NCI-H2029 treated with DMSO at 0.1 percent for 48 hours (cell line): ENCODE data around the gene SLC29A3.

Experiments used
- DNase-seq: peaks from one replicate; lab custom pipeline; 2025; lab: John Stamatoyannopoulos, UW

Gene SLC29A3

DNA sequence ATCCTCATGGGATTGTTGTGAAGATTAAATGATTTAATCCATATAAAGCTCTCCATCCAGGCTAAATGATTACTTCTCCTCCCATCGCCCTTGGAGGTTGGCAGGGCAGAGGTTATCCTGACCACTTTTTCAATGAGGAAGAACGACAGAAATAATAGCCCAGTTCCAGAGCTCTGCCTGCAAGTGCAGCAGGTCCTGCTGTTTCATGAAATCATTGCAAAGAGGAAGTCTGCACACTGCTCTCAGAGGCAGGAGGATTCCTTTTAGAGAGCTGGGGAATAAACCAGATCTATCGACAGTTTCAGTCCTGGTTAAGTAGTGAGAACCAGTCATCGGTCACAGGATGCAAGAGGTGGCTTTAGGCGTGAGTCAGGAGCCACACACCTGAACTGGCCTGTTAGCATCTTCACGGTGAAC is 52.7 kb downstream of the SLC29A3 start:
- DNase-seq = no peak

DNA sequence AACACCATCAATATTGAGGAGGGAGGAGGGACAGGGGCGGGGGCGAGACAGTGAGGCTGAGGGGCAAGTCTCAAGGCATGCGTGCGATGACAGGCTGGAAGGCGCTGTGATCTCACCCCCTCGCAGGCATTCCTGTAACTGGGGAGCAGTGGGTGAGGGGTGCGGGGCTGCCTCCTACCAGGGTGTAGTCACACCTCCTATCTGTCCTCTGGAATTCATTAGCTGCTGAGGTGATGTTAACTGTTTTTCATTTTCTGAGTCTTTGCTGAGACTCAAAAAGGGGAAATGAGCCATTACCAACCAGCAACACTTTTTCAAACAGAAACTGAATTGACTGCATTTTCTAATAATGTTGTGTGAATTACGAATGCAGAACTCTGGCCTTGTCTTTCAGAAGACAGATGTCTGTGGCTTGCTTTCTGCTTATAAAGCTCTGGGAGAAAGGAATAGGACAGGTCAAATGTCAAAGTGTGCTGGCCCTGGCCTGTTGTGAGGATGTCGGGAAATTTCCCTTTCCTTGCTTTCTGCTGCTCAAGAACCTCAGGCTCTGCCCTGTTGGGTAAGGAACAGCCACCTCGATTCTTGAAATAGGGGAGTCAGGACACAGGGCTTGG is 53.9 kb downstream of the SLC29A3 start:
- DNase-seq = no peak

DNA sequence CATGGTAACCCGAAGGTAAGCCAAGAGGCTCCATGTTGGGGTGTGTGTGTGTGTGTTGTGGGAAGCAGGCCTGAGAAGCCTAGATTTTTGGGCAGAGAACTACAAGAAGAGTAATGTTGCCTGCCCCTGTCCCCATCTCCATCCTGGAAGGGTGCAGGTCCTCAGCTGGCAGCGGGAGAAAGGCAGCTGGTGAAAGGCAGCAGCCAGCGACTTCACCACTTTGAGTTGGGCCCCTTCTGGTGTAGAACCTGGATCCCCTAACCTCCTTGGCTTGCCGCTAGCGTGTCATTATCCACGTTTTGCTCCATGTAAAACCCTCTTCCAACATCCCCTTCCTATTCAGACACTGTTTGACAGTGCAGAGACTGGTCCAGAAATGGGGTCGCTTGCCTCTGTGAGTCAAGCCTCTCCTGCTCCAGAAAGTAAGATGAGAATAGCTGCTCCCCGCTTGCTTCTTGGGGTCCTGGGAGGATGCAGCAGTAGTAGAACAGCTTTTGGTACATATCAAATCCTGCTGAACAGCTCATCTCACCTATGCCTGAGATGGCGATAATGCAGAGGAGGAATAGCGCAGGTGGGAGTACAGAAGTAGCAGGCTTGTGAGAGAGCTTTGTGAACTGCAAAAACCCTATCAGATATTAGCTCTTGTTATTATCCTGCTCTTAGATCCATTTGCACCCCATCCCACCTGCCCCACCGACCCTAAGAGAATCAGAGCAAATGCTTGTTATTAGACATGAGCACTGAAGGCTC is 55.6 kb downstream of the SLC29A3 start:
- no peak for DNase-seq

DNA sequence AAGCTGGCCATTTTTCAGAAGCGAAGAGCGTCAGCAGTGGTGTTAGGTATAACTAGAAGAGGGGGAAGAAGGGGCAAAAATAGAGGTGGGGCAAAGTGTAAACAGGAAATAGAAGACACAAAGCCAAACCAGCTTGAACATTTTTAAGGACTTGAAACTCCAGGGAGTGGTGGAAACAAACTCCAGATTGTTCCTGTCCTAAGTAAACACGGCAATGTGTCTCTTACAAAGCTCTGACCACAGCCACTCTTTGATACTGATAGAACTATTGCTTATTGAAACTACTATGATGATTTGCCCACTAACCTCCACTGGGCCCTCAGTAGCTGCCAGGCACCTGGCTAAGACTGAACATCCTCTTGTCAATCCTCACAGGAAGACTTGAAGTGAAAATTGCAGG is 56.9 kb downstream of the SLC29A3 start:
- no peak for DNase-seq

- no peak for DNase-seq
Observed at GRCh38 chr10:71378336-71379117, 59.5 kb downstream of the SLC29A3 start.

- DNase-seq = no peak
Observed at GRCh38 chr10:71379118-71379766, 60.2 kb downstream of the SLC29A3 start.

GRCh38 chr10:71380841-71381240 is 61.8 kb downstream of the SLC29A3 start:
- no peak for DNase-seq

- no peak for DNase-seq
Observed at GRCh38 chr10:71381611-71382010, 62.6 kb downstream of the SLC29A3 start.

DNA sequence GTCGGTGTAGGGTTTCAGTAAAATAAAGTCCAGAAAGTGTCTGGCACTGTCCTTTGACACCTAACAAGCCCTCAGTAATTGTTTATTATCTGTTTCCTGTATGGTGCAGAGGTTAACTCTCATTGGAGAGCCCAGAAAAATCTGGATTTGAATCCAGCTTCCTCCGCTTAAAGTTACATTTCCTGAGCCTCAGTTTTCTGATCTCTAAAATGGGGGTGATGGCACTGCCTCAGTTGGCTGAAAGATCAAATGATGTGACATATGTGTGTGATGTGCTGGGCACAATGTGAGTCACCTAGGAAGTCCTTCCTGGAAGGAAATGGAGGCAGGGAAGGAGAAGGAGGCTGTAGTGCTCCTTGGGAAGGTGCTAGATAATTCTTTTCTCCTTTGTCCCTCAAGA is 63.0 kb downstream of the SLC29A3 start:
- DNase-seq = no peak

GRCh38 chr10:71382757-71383156 is 63.7 kb downstream of the SLC29A3 start:
- DNase-seq = no peak

DNA sequence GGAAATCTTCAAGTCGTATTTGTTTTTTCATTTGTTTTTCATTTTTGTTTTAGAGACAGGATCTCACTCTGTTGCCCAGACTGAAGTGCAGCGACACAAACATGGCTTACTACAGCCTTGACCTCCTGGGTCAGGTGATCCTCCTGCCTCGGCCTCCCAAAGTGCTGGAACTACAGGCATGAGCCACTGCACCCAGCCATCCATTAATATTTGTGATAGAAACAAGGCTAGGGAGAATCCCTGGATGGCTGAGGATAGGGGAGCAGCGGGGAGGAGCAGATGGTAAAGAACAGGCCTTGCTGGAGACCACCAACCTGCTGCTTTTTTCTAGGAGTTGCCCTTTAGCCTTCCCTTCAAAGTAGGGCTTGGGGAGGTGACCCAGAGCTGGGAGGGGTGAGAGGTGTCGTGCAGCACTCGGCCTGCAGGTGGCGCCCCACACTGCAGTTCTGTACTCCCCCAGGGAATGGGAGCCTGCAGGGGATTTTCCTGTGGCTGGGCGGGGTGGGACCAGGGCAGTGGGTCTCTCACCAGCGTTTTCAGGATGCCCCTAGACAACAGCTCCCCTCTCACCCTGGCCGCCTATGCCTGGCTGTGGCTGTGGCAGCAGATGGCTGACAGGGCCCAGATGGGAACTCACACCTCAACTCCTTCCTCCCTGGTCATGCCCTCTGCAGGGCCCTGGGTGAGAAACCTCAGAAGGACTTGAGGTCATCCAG is 65.1 kb downstream of the SLC29A3 start:
- DNase-seq = no peak

- no peak for DNase-seq
Observed at GRCh38 chr10:71388171-71388570, 69.1 kb downstream of the SLC29A3 start.

- DNase-seq = no peak
Observed at GRCh38 chr10:71388583-71389310, 69.7 kb downstream of the SLC29A3 start.

GRCh38 chr10:71389768-71390460 is 70.9 kb downstream of the SLC29A3 start:
- DNase-seq = no peak

GRCh38 chr10:71390461-71390835 is 71.4 kb downstream of the SLC29A3 start:
- no peak for DNase-seq

DNA sequence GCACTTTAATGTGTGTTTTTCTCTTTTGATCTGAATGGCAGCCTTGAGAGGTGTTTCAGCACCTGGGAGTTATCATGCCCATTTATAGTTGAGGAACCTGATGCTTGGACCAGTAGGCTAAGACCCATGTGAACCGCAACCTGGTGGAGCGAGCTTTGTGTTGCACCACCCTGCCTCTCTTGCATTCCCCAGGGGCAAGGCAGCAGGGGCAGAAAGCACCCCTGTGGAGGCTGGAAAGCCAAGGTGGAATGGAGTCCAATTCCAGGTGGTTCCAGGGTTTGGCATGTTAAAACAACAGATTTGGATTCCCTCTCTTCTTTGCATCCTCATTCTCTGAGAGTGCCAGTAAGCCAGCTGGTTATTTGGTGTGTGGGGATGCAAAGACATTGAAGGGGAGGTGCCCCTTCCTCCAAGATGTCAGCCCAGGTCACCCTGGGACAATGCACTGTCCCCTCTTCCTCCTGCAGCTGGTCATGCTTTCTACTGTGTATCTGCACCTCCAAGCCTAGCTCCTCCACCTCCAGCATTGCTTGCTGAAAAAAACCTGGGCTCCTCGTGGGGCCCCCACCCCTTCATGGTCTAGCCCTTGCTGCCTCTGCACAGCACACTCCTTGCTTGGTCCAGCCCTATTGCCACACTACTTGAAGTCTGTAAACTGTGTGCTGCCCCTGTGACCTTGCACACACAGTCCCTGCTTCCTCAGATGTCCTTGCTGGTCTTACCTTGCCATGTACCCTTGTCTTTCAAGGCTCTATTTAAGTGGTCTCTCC is 72.0 kb downstream of the SLC29A3 start:
- no peak for DNase-seq

DNA sequence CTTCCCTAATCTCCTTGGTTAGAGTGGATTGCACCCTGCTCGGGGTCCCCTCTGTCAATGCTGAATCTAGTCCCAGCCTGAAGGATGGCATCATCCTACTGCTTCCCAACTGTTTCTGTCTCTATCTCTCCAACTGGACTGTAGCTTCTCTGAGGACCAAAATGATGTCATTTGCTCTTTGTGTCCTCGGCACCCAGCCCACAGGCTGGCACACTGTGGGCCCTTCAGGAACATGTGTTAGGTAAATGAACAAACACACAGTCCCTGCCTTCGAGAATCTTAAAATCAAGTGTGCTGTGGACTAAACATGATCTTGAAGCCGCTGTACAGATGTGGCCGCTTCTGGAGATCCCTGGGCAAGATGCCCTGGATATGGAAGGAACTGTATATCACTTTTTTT is 72.6 kb downstream of the SLC29A3 start:
- peak; percentile 0 for DNase-seq

DNA sequence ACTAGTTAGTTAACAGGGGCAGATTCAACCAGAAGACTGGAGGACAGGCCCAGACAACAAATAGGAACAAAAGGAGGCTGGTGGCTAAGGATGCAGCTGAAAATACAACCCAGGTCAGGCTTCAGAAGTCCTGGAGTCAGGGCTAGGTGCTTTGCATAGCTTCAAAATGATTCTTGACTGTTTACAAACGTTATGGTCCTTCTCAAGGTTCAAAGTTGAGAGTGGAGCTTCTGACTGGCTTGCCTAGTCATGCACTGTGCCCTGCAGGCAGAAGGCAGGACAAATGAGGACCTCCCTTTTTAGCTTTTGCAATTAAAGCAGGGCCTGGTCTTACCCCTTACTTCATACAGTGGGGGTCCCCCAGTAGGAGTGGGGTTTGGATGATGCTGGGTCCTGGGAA is 73.2 kb downstream of the SLC29A3 start:
- no peak for DNase-seq

DNA sequence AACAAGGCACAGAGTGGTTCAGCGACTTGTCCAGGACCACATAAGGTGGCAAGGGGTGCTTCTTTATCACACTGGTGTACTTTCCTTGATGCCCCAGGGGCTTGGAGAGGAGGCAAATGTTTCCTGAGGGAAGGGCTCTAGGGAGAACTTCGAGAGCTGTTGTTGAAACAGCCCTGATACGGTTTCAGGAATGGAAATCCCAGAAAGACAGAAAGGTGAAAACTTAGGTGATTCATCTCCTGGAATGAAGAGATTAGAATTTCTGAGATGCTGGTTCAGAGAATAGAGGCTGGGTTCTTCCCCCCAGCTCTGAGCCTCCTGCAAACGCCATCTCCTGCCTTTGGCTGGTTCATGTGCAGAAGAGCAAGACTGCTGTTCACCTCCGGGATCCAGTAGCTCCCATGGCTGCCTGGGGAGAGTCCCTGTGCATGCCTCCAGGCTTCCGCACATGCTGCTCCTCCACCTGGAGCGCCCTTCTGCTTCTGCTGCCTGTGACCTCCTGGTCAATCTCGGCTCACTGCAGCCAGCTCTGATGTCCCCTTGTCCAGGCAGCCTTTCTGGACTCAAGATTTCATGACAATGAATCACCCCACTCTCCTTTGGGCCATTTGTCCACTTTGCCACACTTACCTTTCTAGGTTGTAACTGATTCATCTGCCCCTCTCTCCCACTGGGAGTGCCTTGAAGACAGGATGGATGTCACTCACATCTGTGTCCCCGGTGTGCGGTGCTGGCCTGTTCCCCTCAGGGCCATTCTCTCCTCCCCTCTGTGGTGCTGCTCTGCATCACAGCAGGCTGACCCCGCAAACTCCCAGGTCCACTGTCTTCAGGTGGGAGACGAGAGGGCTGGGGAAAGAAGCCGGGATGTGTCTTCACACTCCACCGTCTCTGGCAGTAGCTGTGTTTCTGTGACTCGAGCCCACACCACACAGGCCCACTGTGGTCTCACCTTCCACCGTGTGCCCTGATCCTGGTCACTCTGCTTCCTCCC is 74.0 kb downstream of the SLC29A3 start:
- DNase-seq = no peak
